SK-N-MC (cell line): ENCODE measurements around the gene GNAQ.

Source experiments
- EZH2 ChIP-seq: fragments of 200-600 bp; sonication (generic); IDR thresholded peaks from one replicate; pipeline ENCODE4 v1.6.1; 2017; ENCODE audit warnings: antibody characterized with exemption
- FOXP2 ChIP-seq: optimal IDR thresholded peaks from 2 replicates; pipeline ENCODE3; 2011; ENCODE audit warnings: mild to moderate bottlenecking, moderate library complexity; ENCODE audit not compliant: insufficient read depth; ENCODE audit errors: extremely low read length, control extremely low read depth
- POLR2AphosphoS5 ChIP-seq: IDR thresholded peaks from 2 replicates; pipeline ENCODE4 v1.6.1; 2012; ENCODE audit warnings: mild to moderate bottlenecking, low read depth, low read length, borderline replicate concordance

GRCh38 chr9:77807846-77808750 is 223.5 kb downstream of the GNAQ start:
- TF ChIP-seq POLR2AphosphoS5: no peak
- TF ChIP-seq EZH2: no peak
- no peak for TF ChIP-seq FOXP2
